ENCODE results near the gene SERPINF2.

SERPINF2 gene

DNA sequence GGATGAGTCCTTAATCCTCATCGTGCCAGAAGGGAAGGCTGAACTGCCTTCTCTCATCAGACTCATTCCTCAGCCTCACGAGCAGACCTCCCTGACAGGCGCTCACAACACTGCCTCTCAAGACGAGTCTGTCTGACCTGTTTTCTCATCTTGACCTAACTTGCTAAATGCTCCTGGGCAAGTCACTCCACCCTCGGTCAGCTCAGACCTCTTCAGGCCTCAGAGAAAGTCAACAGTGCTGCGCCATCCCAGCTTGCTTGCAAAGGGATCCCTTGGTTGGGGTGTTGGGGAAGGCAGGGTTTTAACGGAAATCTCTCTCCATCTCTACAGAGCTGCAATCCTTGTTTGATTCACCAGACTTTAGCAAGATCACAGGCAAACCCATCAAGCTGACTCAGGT lies 34.2 kb downstream of the SERPINF2 start:
- no peaks in the 10 kb centered on the region for H4K20me1 ChIP-seq (ENCODE audit: insufficient read depth, low read length)
- no peak overlapping the region for H3K4me3 ChIP-seq (ENCODE audit: low read depth in 1 of 2, low read length in 2 of 2)
- H3K4me2 ChIP-seq (ENCODE audit: insufficient read depth, low read length) = no peak overlapping the region
- no peak overlapping the region for H3K27ac ChIP-seq (ENCODE audit: low read length)
- no peak for DNase-seq
- H3K9me3 ChIP-seq (ENCODE audit: insufficient read depth, low read length, severe bottlenecking) = no peaks in the 10 kb centered on the region
- no peaks in the 10 kb centered on the region for H3K4me1 ChIP-seq (ENCODE audit: insufficient read depth, low read length)
- H3K36me3 ChIP-seq (ENCODE audit: insufficient read depth, low read length) = peaks cover 45% of the 10 kb centered on the region
- H3K27me3 ChIP-seq (ENCODE audit: insufficient read depth, low read length, poor library complexity) = no peaks in the 10 kb centered on the region
- no peak for ATAC-seq (ENCODE audit: insufficient read depth, low read depth)
- no peaks in the 10 kb centered on the region for H3K79me2 ChIP-seq (ENCODE audit: insufficient read depth, low read length)
- TF ChIP-seq EZH2 (IDR thresholded peaks at IDR 0.05; ENCODE audit: borderline replicate concordance, low read depth, low read length, severe bottlenecking) = no peak
- TF ChIP-seq, protein P1, sequence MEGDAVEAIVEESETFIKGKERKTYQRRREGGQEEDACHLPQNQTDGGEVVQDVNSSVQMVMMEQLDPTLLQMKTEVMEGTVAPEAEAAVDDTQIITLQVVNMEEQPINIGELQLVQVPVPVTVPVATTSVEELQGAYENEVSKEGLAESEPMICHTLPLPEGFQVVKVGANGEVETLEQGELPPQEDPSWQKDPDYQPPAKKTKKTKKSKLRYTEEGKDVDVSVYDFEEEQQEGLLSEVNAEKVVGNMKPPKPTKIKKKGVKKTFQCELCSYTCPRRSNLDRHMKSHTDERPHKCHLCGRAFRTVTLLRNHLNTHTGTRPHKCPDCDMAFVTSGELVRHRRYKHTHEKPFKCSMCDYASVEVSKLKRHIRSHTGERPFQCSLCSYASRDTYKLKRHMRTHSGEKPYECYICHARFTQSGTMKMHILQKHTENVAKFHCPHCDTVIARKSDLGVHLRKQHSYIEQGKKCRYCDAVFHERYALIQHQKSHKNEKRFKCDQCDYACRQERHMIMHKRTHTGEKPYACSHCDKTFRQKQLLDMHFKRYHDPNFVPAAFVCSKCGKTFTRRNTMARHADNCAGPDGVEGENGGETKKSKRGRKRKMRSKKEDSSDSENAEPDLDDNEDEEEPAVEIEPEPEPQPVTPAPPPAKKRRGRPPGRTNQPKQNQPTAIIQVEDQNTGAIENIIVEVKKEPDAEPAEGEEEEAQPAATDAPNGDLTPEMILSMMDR (IDR thresholded peaks at IDR 0.05; ENCODE audit: borderline replicate concordance, extremely low read depth, low read length, poor library complexity, severe bottlenecking) = no peak
- H2AFZ ChIP-seq (ENCODE audit: low read depth, low read length) = no peak overlapping the region
- H3K9ac ChIP-seq (ENCODE audit: low read depth, low read length) = no peak overlapping the region

DNA sequence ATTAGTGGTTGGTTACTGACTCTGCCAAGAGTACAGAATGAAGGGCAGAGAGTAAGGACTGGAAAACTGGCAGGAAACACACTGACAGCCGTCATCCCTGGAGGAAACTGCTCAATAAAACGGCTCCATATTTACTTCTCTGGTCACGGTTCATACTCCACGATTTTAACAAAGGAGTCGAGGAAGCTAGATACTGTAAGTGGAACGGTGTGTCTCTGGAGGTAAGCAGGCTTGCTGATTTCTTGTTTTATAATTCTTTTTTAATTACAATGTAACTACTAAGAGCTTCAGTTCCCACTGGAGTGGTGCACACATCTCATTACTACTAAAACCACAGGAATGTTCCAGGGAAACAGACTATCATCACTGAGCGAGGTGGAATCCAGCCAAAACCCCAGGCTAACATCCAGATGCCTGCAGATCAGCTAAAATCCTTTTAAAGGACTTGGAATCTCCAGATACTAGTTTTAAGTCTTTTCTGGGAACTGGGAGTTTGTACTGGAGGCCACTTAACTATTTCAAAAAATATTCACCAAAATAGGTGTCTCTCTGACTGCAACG lies 37.0 kb downstream of the SERPINF2 start:
- no peaks in the 10 kb centered on the region for H3K9me3 ChIP-seq (ENCODE audit: insufficient read depth, low read length, severe bottlenecking)
- no peak overlapping the region for H3K27ac ChIP-seq (ENCODE audit: low read length)
- no peak overlapping the region for H3K4me3 ChIP-seq (ENCODE audit: low read depth in 1 of 2, low read length in 2 of 2)
- no peaks in the 10 kb centered on the region for H3K27me3 ChIP-seq (ENCODE audit: insufficient read depth, low read length, poor library complexity)
- TF ChIP-seq EZH2 (IDR thresholded peaks at IDR 0.05; ENCODE audit: borderline replicate concordance, low read depth, low read length, severe bottlenecking) = no peak
- TF ChIP-seq, protein P1 (IDR thresholded peaks at IDR 0.05; ENCODE audit: borderline replicate concordance, extremely low read depth, low read length, poor library complexity, severe bottlenecking) = no peak
- H3K36me3 ChIP-seq (ENCODE audit: insufficient read depth, low read length) = peaks cover 72% of the 10 kb centered on the region
- H3K79me2 ChIP-seq (ENCODE audit: insufficient read depth, low read length) = no peaks in the 10 kb centered on the region
- H2AFZ ChIP-seq (ENCODE audit: low read depth, low read length) = no peak overlapping the region
- no peak for ATAC-seq (ENCODE audit: insufficient read depth, low read depth)
- H4K20me1 ChIP-seq (ENCODE audit: insufficient read depth, low read length) = 0 out of 2 replicates have a peak, but pooled peaks cover 2% of the 10 kb centered on the region
- no peak for DNase-seq
- H3K9ac ChIP-seq (ENCODE audit: low read depth, low read length) = no peak overlapping the region
- H3K4me2 ChIP-seq (ENCODE audit: insufficient read depth, low read length) = no peak overlapping the region
- H3K4me1 ChIP-seq (ENCODE audit: insufficient read depth, low read length) = no peaks in the 10 kb centered on the region

- H3K27ac ChIP-seq (ENCODE audit: low read length) = no peak overlapping the region
- H3K4me1 ChIP-seq (ENCODE audit: insufficient read depth, low read length) = no peaks in the 10 kb centered on the region
- H3K4me3 ChIP-seq (ENCODE audit: low read depth in 1 of 2, low read length in 2 of 2) = no peak overlapping the region
- H3K27me3 ChIP-seq (ENCODE audit: insufficient read depth, low read length, poor library complexity) = no peaks in the 10 kb centered on the region
- H3K9ac ChIP-seq (ENCODE audit: low read depth, low read length) = no peak overlapping the region
- H2AFZ ChIP-seq (ENCODE audit: low read depth, low read length) = no peak overlapping the region
- H3K4me2 ChIP-seq (ENCODE audit: insufficient read depth, low read length) = no peak overlapping the region
- ATAC-seq (ENCODE audit: insufficient read depth, low read depth) (no peak), DNase-seq (no peak)
- TF ChIP-seq EZH2 (IDR thresholded peaks at IDR 0.05; ENCODE audit: borderline replicate concordance, low read depth, low read length, severe bottlenecking) = no peak
- TF ChIP-seq, protein P1 (IDR thresholded peaks at IDR 0.05; ENCODE audit: borderline replicate concordance, extremely low read depth, low read length, poor library complexity, severe bottlenecking) = no peak
- 0 out of 2 replicates have a peak, but pooled peaks cover 2% of the 10 kb centered on the region for H4K20me1 ChIP-seq (ENCODE audit: insufficient read depth, low read length)
- H3K79me2 ChIP-seq (ENCODE audit: insufficient read depth, low read length) = no peaks in the 10 kb centered on the region
- H3K9me3 ChIP-seq (ENCODE audit: insufficient read depth, low read length, severe bottlenecking) = no peaks in the 10 kb centered on the region
- peaks cover 74% of the 10 kb centered on the region for H3K36me3 ChIP-seq (ENCODE audit: insufficient read depth, low read length)
Measured at GRCh38 chr17:1782171-1782567, 39.5 kb downstream of the SERPINF2 start.

All from DND-41 (cell line).